Choroid plexus epithelial cell (primary cell): ENCODE results near the gene NR2F1.

Experiments
- DNase-seq: peaks from one replicate; pipeline ENCODE4 v3.0.0-alpha.2; 2010; ENCODE audit warnings: low read depth
- H3K4me3 ChIP-seq: 2 replicates; pipeline ENCODE4 v1.5.1; 2011; ENCODE audit warnings: low read depth, mild to moderate bottlenecking, control low read depth, low read length, moderate library complexity
- TF ChIP-seq, protein P1 (sequence below): conservative IDR thresholded peaks from 2 replicates; pipeline ENCODE4 v1.5.1; 2011; ENCODE audit warnings: low read depth, mild to moderate bottlenecking, control low read depth, inconsistent platforms, low read length, moderate library complexity

NR2F1 gene

DNA sequence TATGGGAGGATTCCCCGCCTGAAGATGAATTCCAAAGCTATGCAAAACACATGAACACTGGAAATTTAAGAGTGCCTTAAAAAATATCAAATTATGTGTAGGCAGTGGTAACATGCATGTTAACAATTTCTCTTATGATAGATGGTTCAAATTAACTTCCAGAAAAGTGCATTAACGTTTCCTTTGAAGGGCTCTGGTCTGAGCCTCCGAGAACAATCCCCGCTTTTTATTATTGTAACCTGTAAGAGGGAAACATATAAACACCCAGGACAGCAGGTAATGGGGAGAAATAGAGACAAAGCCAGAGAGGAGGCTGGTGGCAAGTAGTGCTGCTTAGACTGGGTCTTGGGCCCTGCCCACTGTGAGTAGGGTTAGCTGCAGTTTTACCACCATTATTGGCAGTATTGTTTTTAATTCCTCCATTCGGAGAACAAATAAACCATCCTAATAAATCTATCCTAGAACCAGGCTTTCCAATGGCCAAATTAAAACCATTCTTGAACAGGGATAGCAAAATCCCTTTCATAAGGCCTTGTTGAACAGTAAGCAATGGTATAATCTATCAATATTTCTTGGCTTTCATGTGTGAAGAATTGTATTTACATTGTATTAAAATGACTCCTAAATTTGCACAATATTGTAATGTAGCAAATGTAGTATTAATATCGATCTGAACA is 6.3 kb downstream of the NR2F1 start:
- peak; percentile 32 for DNase-seq
- H3K4me3 ChIP-seq = peak overlapping the region; percentile 69
- TF ChIP-seq, protein P1, sequence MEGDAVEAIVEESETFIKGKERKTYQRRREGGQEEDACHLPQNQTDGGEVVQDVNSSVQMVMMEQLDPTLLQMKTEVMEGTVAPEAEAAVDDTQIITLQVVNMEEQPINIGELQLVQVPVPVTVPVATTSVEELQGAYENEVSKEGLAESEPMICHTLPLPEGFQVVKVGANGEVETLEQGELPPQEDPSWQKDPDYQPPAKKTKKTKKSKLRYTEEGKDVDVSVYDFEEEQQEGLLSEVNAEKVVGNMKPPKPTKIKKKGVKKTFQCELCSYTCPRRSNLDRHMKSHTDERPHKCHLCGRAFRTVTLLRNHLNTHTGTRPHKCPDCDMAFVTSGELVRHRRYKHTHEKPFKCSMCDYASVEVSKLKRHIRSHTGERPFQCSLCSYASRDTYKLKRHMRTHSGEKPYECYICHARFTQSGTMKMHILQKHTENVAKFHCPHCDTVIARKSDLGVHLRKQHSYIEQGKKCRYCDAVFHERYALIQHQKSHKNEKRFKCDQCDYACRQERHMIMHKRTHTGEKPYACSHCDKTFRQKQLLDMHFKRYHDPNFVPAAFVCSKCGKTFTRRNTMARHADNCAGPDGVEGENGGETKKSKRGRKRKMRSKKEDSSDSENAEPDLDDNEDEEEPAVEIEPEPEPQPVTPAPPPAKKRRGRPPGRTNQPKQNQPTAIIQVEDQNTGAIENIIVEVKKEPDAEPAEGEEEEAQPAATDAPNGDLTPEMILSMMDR = no peak

DNA sequence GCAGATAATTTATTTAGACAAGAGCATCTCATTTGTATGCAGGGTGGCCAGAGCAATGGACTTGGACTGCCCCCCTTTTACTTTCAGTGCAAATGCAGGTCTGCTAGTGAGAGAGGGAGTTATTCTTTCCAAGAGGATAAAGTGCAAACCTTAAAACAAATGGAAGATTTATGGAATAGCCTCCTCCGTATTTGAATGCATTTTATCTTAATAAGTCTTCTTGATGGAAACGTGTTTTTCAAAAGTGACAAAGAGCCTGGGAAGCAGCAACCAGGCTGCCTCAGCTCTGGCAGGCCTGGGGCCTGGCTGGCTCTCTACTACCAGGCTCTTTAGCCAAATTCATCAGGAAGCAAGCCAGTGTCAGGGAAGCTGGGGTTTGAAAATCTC is 6.8 kb downstream of the NR2F1 start:
- H3K4me3 ChIP-seq = peak overlapping the region; percentile 69
- TF ChIP-seq, protein P1 = peak; percentile 27
- peak; percentile 52 for DNase-seq

DNA sequence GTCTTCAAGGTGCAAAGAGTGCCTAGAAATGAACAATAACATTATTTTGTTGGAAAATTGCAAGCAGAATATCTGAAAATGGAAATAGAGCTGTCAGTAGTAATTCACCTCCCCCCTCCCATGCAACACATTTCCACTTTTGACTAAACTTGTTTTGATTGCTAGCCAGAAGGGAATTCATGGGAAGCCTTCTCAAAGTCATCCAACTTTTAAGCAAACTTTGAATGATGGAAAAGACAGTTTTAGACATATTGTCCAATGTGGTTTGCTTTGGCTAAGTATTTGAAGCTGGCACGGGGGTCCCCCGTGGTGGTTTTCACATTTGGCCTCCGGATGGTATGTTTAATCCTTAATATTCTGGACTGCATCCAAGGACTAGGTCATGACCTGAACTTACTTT is 7.5 kb downstream of the NR2F1 start:
- DNase-seq = peak; percentile 58
- TF ChIP-seq, protein P1 = no peak

DNA sequence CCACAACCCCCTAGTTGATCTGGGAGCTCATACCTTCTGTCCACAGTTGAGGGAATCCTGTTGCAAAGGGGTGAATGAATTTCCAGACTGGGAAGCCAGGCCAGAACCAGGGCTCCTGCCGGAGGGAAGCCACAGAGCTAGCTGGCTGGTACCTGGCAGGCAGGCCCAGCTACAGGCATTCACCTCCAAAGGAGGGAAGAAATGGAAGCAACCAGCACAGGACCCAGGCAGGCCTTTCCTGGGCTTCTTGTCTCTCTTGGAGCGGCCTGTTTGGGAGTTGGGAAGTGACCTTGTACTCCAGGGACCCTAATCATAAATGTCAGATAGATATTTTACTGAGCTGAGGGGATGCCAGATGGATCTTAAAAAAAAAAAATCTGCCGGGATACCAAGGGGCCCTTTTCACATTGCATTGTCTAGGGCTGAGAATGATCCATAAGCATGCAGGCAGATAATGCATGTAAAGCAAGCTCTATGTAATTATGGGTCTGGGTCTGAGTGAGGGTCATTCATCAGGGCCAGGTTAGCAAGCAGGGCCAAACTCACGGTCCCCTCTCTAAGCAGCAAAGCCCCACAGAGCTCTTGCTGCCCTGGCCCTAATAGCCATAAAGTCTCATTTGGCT is 8.4 kb downstream of the NR2F1 start:
- TF ChIP-seq, protein P1 = no peak
- DNase-seq = peak; percentile 7
- H3K4me3 ChIP-seq = peak overlapping the region; percentile 69

More for the DNA sequence above, 7.5 kb downstream of the NR2F1 start:
- H3K4me3 ChIP-seq = peak overlapping the region; percentile 69

DNA sequence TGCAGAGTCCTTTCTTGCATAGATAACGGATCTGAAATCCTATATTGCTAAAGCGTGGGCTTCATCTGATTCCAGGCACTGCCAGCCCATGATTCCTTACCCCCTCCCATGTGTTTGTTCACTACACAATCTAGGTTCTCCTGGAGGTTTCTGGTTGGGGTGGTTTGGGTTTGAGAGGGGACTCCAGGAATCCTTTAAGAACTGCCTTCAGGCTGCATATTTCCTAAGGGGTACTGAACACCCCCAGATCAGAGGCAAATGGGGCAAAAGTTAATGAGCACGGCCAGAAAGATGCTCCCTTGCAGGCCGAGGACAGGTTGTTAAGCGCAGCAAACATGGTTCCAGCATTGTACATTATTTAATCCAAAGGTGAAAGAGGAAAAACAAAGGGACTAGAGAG is 9.9 kb downstream of the NR2F1 start:
- peak; percentile 6 for DNase-seq
- TF ChIP-seq, protein P1 = no peak
- H3K4me3 ChIP-seq = peak overlapping the region; percentile 53

DNA sequence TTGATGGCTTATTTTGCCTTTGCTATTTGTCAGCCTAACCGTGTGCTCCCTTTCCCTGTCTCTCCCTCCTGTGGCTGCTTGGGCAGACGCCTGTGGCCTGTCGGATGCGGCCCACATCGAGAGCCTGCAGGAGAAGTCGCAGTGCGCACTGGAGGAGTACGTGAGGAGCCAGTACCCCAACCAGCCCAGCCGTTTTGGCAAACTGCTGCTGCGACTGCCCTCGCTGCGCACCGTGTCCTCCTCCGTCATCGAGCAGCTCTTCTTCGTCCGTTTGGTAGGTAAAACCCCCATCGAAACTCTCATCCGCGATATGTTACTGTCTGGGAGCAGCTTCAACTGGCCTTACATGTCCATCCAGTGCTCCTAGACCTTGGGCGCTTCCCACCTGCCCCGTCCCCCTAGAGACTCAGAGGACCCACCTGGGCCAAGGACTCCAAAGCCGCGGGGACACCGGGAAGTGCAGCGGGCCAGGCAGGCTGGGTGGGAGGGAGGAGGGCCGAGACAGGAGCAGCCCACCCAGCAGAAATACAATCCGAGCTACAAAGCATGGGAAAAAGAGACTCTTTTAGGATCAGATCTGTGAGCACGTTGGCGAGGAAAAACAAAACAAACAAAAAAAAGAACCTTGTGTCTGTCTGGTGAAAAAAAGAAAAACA is 10.6 kb downstream of the NR2F1 start:
- TF ChIP-seq, protein P1 = peak; percentile 19
- peak overlapping the region; percentile 53 for H3K4me3 ChIP-seq
- DNase-seq = peak; percentile 54
